Endothelial cell (in vitro differentiated cells): ENCODE data around the gene CA10. TPM values are rescaled to one million over a fixed set of nuclear protein-coding genes. Genes with fewer than 3 reads are reported as not detected.

Experiments used
- DNase-seq: peaks from one replicate; pipeline ENCODE4 v3.0.0; 2021; ENCODE audit warnings: low spot score
- H3K27ac Mint-ChIP-seq: one replicate; pipeline ENCODE4 v1.8.0; 2021; ENCODE audit warnings: mixed read lengths, inconsistent platforms; ENCODE audit not compliant: unreplicated experiment
- H3K27me3 Mint-ChIP-seq: one replicate; pipeline ENCODE4 v1.8.0; 2021; ENCODE audit warnings: mild to moderate bottlenecking, moderate library complexity, mixed read lengths, inconsistent platforms; ENCODE audit not compliant: unreplicated experiment
- H3K36me3 Mint-ChIP-seq: one replicate; pipeline ENCODE4 v1.8.0; 2021; ENCODE audit warnings: mild to moderate bottlenecking, low read depth, mixed read lengths, inconsistent platforms; ENCODE audit not compliant: unreplicated experiment
- H3K4me1 Mint-ChIP-seq: one replicate; pipeline ENCODE4 v1.8.0; 2021; ENCODE audit warnings: mild to moderate bottlenecking, mixed read lengths, inconsistent platforms; ENCODE audit not compliant: unreplicated experiment
- H3K4me3 Mint-ChIP-seq: one replicate; pipeline ENCODE4 v1.8.0; 2021; ENCODE audit warnings: mild to moderate bottlenecking, mixed read lengths, inconsistent platforms; ENCODE audit not compliant: unreplicated experiment
- H3K9me3 Mint-ChIP-seq: one replicate; pipeline ENCODE4 v1.8.0; 2021; ENCODE audit warnings: mixed read lengths, inconsistent platforms; ENCODE audit not compliant: unreplicated experiment
- CTCF ChIP-seq: fragments of 200-600 bp; sonication (generic); IDR thresholded peaks from one replicate; pipeline ENCODE4 v1.5.0; 2021; ENCODE audit warnings: antibody characterized with exemption; ENCODE audit not compliant: unreplicated experiment
- long read RNA-seq: library from polyadenylated mRNA; unstranded; transcript quantifications from one replicate; pipeline ENCODE4 v2.0.0, GENCODE V29; 2020; ENCODE audit not compliant: unreplicated experiment
- total RNA-seq: library from RNA; stranded (reverse); fragmentation: NEBNext Ultra II Directional; extraction: Animal tissue kit (Norgen Biotek cat#: 25700); gene quantifications from one replicate; pipeline ENCODE4 v1.2.1, GENCODE V29; 2021; ENCODE audit not compliant: unreplicated experiment

CA10 gene
- not detected for total RNA-seq
- long read RNA-seq = 0 reads

DNA sequence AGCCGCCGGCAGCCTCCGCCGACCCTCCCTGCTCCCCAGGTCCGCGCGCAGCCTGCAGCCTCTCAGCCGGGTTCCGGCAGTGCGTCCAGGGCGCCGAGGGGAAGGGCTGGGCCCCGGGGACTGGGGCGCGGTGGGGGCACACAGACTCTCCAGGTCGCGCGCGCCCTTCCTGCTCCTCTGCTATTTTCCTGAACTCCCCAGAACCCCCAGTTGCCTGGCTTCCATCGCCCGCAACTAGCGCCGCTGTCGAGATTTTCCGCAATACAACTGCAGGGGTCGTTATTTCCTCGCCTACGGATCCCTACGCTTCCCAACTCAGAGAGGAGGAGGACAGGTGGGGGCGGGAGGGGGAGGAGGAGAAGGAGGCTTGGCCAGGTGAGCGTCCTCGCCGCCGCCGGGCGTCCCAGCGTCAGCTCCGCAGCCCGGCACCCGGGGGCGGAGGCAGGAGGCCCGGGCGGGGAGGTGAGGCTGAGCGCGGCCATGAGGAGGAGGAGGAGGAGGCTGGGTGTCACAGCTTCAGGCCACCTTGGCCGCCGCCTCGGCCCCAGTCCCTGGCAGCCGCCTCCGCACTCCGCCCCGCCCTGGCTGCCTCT is at the start of gene CA10:
TSS of gene CA10 (minus strand) at position 265 of the 593 bp plus-strand sequence.
- Mint-ChIP-seq H3K36me3 (no peaks in the 10 kb centered on the region), H3K27me3 (peaks cover 26% of the 10 kb centered on the region), H3K27ac (no peak within 1 kb of the TSS), H3K9me3 (no peaks in the 10 kb centered on the region), H3K4me3 (peak within 1 kb of the TSS; percentile 76), H3K4me1 (peaks cover 15% of the 10 kb centered on the region)
- TF ChIP-seq CTCF = no peak
- DNase-seq = peak; percentile 12

GRCh38 chr17:52207796-52208195 is 49.3 kb upstream of the CA10 start:
- Mint-ChIP-seq H3K9me3 (peaks cover 5% of the 10 kb centered on the region), H3K36me3 (no peaks in the 10 kb centered on the region), H3K4me1 (no peaks in the 10 kb centered on the region), H3K27ac (no peak overlapping the region), H3K4me3 (no peak overlapping the region), H3K27me3 (no peaks in the 10 kb centered on the region)
- DNase-seq = no peak
- TF ChIP-seq CTCF = no peak

GRCh38 chr17:52202520-52203080 is 44.1 kb upstream of the CA10 start:
- DNase-seq = no peak
- H3K27me3 Mint-ChIP-seq = peaks cover under 1% of the 10 kb centered on the region
- H3K27ac Mint-ChIP-seq = no peak overlapping the region
- H3K4me3 Mint-ChIP-seq = no peak overlapping the region
- H3K4me1 Mint-ChIP-seq = peaks cover 4% of the 10 kb centered on the region
- H3K9me3 Mint-ChIP-seq = no peaks in the 10 kb centered on the region
- no peaks in the 10 kb centered on the region for H3K36me3 Mint-ChIP-seq
- no peak for TF ChIP-seq CTCF

DNA sequence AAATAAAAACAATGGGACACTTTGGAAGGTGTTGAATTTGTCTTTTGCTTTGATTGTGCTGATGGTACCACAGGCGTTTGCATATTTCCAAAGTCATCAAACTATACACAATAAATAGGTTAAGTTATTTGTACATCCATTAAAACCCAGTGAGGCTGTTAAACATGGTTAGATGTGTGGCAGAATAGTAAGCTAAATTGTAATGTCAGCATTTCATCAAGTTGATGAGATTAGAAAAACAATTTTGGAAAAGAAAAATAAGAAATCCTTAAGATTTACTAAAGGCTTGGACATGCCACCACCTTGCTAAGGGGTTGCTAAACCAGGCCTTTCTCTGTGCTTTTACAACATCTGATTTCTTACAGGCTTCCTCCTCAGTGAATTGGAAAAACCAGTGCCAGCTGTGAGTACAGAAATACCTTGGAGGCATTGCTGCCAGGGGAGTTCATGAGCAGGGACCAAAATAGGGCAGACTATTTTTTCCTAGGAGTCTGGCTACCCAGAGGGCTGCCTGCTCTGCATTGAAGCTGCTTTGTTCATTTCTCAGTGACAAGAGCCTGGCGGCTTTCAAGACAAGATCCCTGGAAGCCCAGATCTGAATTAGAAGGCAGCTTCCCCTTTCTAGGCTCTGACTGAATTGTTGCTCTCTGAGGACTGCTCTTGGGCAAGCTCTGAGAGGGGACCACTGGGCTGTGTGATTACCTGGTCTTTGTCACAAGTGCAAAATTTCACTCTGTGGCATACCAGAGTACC is 43.4 kb upstream of the CA10 start:
- Mint-ChIP-seq H3K4me3 (no peak overlapping the region), H3K4me1 (peaks cover 4% of the 10 kb centered on the region), H3K27me3 (peaks cover 3% of the 10 kb centered on the region)

More for the DNA sequence above, 43.4 kb upstream of the CA10 start:
- no peak overlapping the region for H3K27ac Mint-ChIP-seq
- no peaks in the 10 kb centered on the region for H3K36me3 Mint-ChIP-seq
- no peak for DNase-seq
- H3K9me3 Mint-ChIP-seq = no peaks in the 10 kb centered on the region
- no peak for TF ChIP-seq CTCF
